Left lung (tissue), 10 donors: Measurements from ENCODE around the gene TFIP11. TPM values are rescaled to one million over a fixed set of nuclear protein-coding genes. Genes with fewer than 3 reads are reported as not detected.

Source experiments
- ATAC-seq: fragments of 200-7000 bp; cut with Tn5 transposase; one replicate; pipeline ENCODE4 v1.9.1; 2020; ENCODE audit warnings: moderate library complexity
- DNase-seq, 4 donors: peaks; one replicate each; pipeline ENCODE4 v3.0.0-alpha.2; 2013 to 2020
- H3K27ac ChIP-seq, 2 donors: fragments of 200-600 bp; sonication (generic) in 1 of 2; one replicate each; pipeline versions ENCODE4 v1.5.0 to v1.8.0; 2020 to 2021
- H3K27me3 ChIP-seq, 2 donors: fragments of 200-600 bp; sonication (generic) in 1 of 2; one replicate each; pipeline versions ENCODE4 v1.5.0 to v1.8.0; 2020 to 2021
- H3K36me3 ChIP-seq, 2 donors: fragments of 200-600 bp; sonication (generic) in 1 of 2; one replicate each; pipeline versions ENCODE4 v1.5.0 to v1.8.0; 2020 to 2021
- H3K4me1 ChIP-seq, 2 donors: fragments of 200-600 bp; one replicate each; pipeline ENCODE4 v1.8.0; 2021
- H3K4me3 ChIP-seq, 2 donors: fragments of 200-600 bp; sonication (generic) in 1 of 2; one replicate each; pipeline versions ENCODE4 v1.5.0 to v1.8.0; 2020 to 2021; ENCODE audit warnings: mild to moderate bottlenecking in 1 of 2
- H3K9me3 ChIP-seq, 2 donors: fragments of 200-600 bp; sonication (generic) in 1 of 2; one replicate each; pipeline versions ENCODE4 v1.5.0 to v1.8.0; 2020 to 2021
- intact Hi-C, 2 donors: fragments of 100-400 bp; cut with DNase I; formaldehyde crosslinking; loops; one replicate each; pipeline versions ENCODE4 v1.11.2 to v1.14.2; 2022
- polyA plus RNA-seq, 6 donors: library from polyadenylated mRNA; unstranded; fragments of 120-200 nt; gene quantifications; one replicate each; pipeline ENCODE4 v1.2.1, GENCODE V29; 2013; ENCODE audit not compliant: insufficient read length in 6 of 6
- total RNA-seq, 2 donors: library from RNA; stranded (reverse); fragmentation: NEBNext Ultra II Directional; extraction: Animal tissue kit (Norgen Biotek cat#: 25700); gene quantifications; one replicate each; pipeline ENCODE4 v1.2.1, GENCODE V29; 2021
- TF ChIP-seq, protein P1 (sequence below), 2 donors: fragments of 200-600 bp; sonication (generic) in 1 of 2; IDR thresholded peaks; one replicate each; pipeline versions ENCODE4 v1.5.0 to v1.8.0; 2021; ENCODE audit warnings: antibody characterized with exemption in 2 of 2
- donor health status: DM: no; HTN: yes; CAD: no.
- donor health status: DM: no; HTN: no; CAD: no.

Gene TFIP11
- total and polyA plus RNA-seq, 8 donors: 32.1 to 39.9 (median 36.8) TPM

DNA sequence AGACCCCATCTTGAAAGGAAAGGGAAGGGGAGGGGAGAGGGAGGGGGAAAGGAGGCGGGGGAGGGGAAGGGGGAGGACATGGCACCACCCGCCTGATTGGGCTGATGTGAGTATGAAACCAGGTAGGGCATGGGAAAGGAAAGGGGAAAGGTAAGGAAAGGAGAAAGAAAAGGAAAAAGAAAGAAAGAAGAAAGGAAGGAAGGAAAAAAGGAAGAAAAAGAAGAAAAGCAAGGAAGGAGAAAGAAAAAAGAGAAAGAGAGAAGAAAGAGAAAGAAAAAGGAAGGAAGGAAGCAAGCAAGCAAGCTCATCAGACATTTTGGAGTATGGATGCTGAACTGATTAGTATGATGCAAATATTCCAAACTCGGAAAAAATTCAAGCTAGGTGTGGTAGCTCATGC, 36.0 kb upstream of the TFIP11 start:
- intact Hi-C loops: no loop called here
- Histone ChIP-seq H3K27ac (no peak overlapping the region), H3K4me3 (no peak overlapping the region), H3K27me3 (no peaks in the 10 kb centered on the region), H3K9me3 (no peaks in the 10 kb centered on the region), H3K36me3 (peaks cover 0 to 6% of the 10 kb centered on the region in 2 donors), H3K4me1 (peaks cover 27 to 59% of the 10 kb centered on the region in 2 donors)
- no peak for DNase-seq
- TF ChIP-seq, protein P1, sequence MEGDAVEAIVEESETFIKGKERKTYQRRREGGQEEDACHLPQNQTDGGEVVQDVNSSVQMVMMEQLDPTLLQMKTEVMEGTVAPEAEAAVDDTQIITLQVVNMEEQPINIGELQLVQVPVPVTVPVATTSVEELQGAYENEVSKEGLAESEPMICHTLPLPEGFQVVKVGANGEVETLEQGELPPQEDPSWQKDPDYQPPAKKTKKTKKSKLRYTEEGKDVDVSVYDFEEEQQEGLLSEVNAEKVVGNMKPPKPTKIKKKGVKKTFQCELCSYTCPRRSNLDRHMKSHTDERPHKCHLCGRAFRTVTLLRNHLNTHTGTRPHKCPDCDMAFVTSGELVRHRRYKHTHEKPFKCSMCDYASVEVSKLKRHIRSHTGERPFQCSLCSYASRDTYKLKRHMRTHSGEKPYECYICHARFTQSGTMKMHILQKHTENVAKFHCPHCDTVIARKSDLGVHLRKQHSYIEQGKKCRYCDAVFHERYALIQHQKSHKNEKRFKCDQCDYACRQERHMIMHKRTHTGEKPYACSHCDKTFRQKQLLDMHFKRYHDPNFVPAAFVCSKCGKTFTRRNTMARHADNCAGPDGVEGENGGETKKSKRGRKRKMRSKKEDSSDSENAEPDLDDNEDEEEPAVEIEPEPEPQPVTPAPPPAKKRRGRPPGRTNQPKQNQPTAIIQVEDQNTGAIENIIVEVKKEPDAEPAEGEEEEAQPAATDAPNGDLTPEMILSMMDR (IDR thresholded peaks at IDR 0.05): no peak
- no peak for ATAC-seq

- intact Hi-C loops: no loop called here
- ATAC-seq (no peak), DNase-seq (no peak)
- Histone ChIP-seq H3K4me1 (peaks cover 27 to 60% of the 10 kb centered on the region in 2 donors), H3K4me3 (no peak overlapping the region), H3K27ac (no peak overlapping the region), H3K9me3 (no peaks in the 10 kb centered on the region), H3K36me3 (peaks cover 0 to 11% of the 10 kb centered on the region in 2 donors), H3K27me3 (no peaks in the 10 kb centered on the region)
- TF ChIP-seq, protein P1 (IDR thresholded peaks at IDR 0.05): no peak
Measured at GRCh38 chr22:26547837-26548236, 35.6 kb upstream of the TFIP11 start.

GRCh38 chr22:26547426-26547825, 35.2 kb upstream of the TFIP11 start:
- H3K27ac ChIP-seq: no peak overlapping the region
- peaks cover 27 to 61% of the 10 kb centered on the region in 2 donors for H3K4me1 ChIP-seq
- intact Hi-C loops: no loop called here

GRCh38 chr22:26546282-26546681, 34.0 kb upstream of the TFIP11 start:
- intact Hi-C loops: no loop called here
- ATAC-seq (peak; percentile 57), DNase-seq (peak in 1 of 4 donors; percentile 60)
- Histone ChIP-seq H3K9me3 (no peaks in the 10 kb centered on the region), H3K36me3 (peaks cover 0 to 26% of the 10 kb centered on the region in 2 donors), H3K4me3 (no peak overlapping the region), H3K27ac (no peak overlapping the region), H3K27me3 (no peaks in the 10 kb centered on the region), H3K4me1 (peaks cover 24 to 60% of the 10 kb centered on the region in 2 donors)
- TF ChIP-seq, protein P1 (IDR thresholded peaks at IDR 0.05): no peak

More at GRCh38 chr22:26547426-26547825, 35.2 kb upstream of the TFIP11 start:
- Histone ChIP-seq H3K27me3 (no peaks in the 10 kb centered on the region), H3K9me3 (no peaks in the 10 kb centered on the region), H3K36me3 (peaks cover 0 to 15% of the 10 kb centered on the region in 2 donors), H3K4me3 (no peak overlapping the region)
- TF ChIP-seq, protein P1 (IDR thresholded peaks at IDR 0.05): no peak
- ATAC-seq (no peak), DNase-seq (no peak)

DNA sequence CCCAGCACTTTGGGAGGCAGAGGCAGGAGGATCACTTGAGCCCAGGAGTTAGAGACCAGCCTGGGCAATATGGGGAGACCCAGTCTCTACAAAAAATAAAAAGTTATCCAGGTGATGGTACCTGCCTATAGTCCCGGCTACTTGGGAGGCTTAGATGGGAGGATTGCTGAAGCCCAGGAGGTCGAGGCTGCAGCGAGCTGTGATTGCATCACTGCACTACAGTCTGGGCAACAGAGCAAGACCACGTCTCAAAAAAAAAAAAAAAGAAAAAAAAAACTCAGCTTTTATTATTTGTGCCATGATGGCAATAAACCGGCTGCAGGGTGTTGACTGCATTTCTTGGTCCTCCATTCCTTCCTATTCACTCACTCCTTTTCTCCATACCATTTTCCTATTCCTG, 33.6 kb upstream of the TFIP11 start:
- no peak for ATAC-seq
- Histone ChIP-seq H3K4me3 (no peak overlapping the region), H3K27ac (no peak overlapping the region), H3K27me3 (no peaks in the 10 kb centered on the region), H3K36me3 (peaks cover 0 to 31% of the 10 kb centered on the region in 2 donors), H3K4me1 (peaks cover 19 to 55% of the 10 kb centered on the region in 2 donors), H3K9me3 (no peaks in the 10 kb centered on the region)
- intact Hi-C loops: no loop called here
- no peak for DNase-seq
- TF ChIP-seq, protein P1 (IDR thresholded peaks at IDR 0.05): no peak
